SK-N-SH (cell line): Measurements from ENCODE around the gene PPP1R15B. TPM values are rescaled to one million over a fixed set of nuclear protein-coding genes. Genes with fewer than 3 reads are reported as not detected.

Experiments
- CTCF ChIA-PET: fragments of 300-600, 350-600 bp; formaldehyde crosslinking; extraction: SDS; loops from one replicate; lab custom pipeline; 2021; lab: Yijun Ruan, JAX
- POLR2A ChIA-PET: fragments of 350-600 bp; sonication (Branson Sonifier 250); formaldehyde crosslinking; extraction: SDS; loops from one replicate; lab custom pipeline; 2020; ENCODE audit warnings: antibody characterized with exemption, inconsistent platforms; lab: Yijun Ruan, JAX
- DNase-seq: peaks from one replicate; pipeline ENCODE4 v3.0.0; 2012
- H2AFZ ChIP-seq: fragments of 200-600 bp; sonication (generic); 2 replicates; pipeline ENCODE4 v1.8.1; 2016; ENCODE audit warnings: antibody characterized with exemption, mild to moderate bottlenecking, low read depth
- H3F3A ChIP-seq: fragments of 200-600 bp; sonication (generic); replicated peaks from 2 replicates; pipeline ENCODE3; 2016; ENCODE audit warnings: antibody characterized with exemption, mild to moderate bottlenecking; ENCODE audit not compliant: insufficient read depth
- H3K27ac ChIP-seq, 2 experiments: fragments of 200-500 bp in 1 of 2; fragments of 200-600 bp in 1 of 2; sonication (Bioruptor generic) in 1 of 2; sonication (generic), shearing (Covaris generic) in 1 of 2; 2 replicates each; pipeline versions ENCODE4 v1.5.1 to v1.6.1; 2014 to 2016; ENCODE audit warnings: low read depth in 2 of 2, inconsistent platforms in 1 of 2, low read length in 1 of 2, mild to moderate bottlenecking in 1 of 2, mixed read lengths in 1 of 2
- H3K27me3 ChIP-seq: fragments of 200-600 bp; sonication (generic), shearing (Covaris generic); 2 replicates; pipeline ENCODE4 v1.6.1; 2016; ENCODE audit warnings: mixed run types; ENCODE audit not compliant: insufficient read depth
- H3K36me3 ChIP-seq, 2 experiments: fragments of 200-500 bp in 1 of 2; fragments of 200-600 bp in 1 of 2; sonication (Bioruptor generic) in 1 of 2; sonication (generic) in 1 of 2; replicated peaks in 1 of 2; 2 replicates each; pipeline versions ENCODE3 to v1.5.1; 2014 to 2016; ENCODE audit warnings: low read length in 1 of 2, mild to moderate bottlenecking in 1 of 2; ENCODE audit not compliant: insufficient read depth in 2 of 2, control insufficient read depth in 1 of 2
- H3K4me1 ChIP-seq, 2 experiments: fragments of 200-500 bp in 1 of 2; fragments of 200-600 bp in 1 of 2; sonication (Bioruptor generic) in 1 of 2; sonication (generic), shearing (Covaris generic) in 1 of 2; 2 replicates each; pipeline versions ENCODE4 v1.5.1 to v1.6.1; 2014 to 2016; ENCODE audit warnings: low read depth in 1 of 2, low read length in 1 of 2, mixed run types in 1 of 2; ENCODE audit not compliant: insufficient read depth in 2 of 2, control insufficient read depth in 1 of 2
- H3K4me2 ChIP-seq: fragments of 200-600 bp; sonication (generic), shearing (Covaris generic); 2 replicates; pipeline ENCODE4 v1.6.1; 2017; ENCODE audit warnings: mixed run types
- H3K4me3 ChIP-seq, 2 experiments: fragments of 200-500 bp in 1 of 2; fragments of 200-600 bp in 1 of 2; sonication (Bioruptor generic) in 1 of 2; sonication (generic), shearing (Covaris generic) in 1 of 2; 2 replicates each; pipeline versions ENCODE4 v1.5.1 to v1.8.1; 2014 to 2016; ENCODE audit warnings: low read depth in 2 of 2, inconsistent platforms in 1 of 2, low read length in 1 of 2, mild to moderate bottlenecking in 1 of 2, mixed read lengths in 1 of 2, moderate library complexity in 1 of 2
- H3K79me2 ChIP-seq: fragments of 200-600 bp; sonication (generic); 2 replicates; pipeline ENCODE4 v1.8.1; 2017; ENCODE audit warnings: mild to moderate bottlenecking; ENCODE audit not compliant: insufficient read depth
- H3K9ac ChIP-seq: fragments of 200-600 bp; sonication (generic); 2 replicates; pipeline ENCODE4 v1.6.1; 2017; ENCODE audit warnings: mixed run types
- H3K9me2 ChIP-seq: fragments of 200-600 bp; sonication (generic); 2 replicates; pipeline ENCODE4 v1.6.1; 2017; ENCODE audit warnings: mixed run types
- H3K9me3 ChIP-seq: fragments of 200-600 bp; sonication (generic); 2 replicates; pipeline ENCODE4 v1.6.1; 2017; ENCODE audit warnings: mixed run types, mild to moderate bottlenecking, moderate library complexity
- H4K20me1 ChIP-seq: fragments of 200-600 bp; sonication (generic); 2 replicates; pipeline ENCODE4 v1.6.1; 2017; ENCODE audit warnings: mild to moderate bottlenecking, mixed run types; ENCODE audit not compliant: insufficient read depth
- CHD2 ChIP-seq: fragments of 150-350 bp; IDR thresholded peaks from 2 replicates; pipeline ENCODE4 v1.6.1; 2018; ENCODE audit warnings: low read length; ENCODE audit not compliant: partially characterized antibody
- EZH2phosphoT487 ChIP-seq: fragments of 200-600 bp; sonication (generic); IDR thresholded peaks from 2 replicates; pipeline ENCODE4 v1.6.1; 2017; ENCODE audit warnings: low read depth, mixed run types, mild to moderate bottlenecking, antibody characterized with exemption, moderate library complexity, borderline replicate concordance
- FOSL2 ChIP-seq: IDR thresholded peaks from 2 replicates; pipeline ENCODE4 v1.4.0; 2012; ENCODE audit warnings: low read depth, mild to moderate bottlenecking, moderate library complexity, borderline replicate concordance
- FOXM1 ChIP-seq: IDR thresholded peaks from 2 replicates; pipeline ENCODE4 v1.4.0; 2012; ENCODE audit warnings: low read depth, mild to moderate bottlenecking
- GABPA ChIP-seq: IDR thresholded peaks from 2 replicates; pipeline ENCODE4 v1.4.0; 2012; ENCODE audit warnings: low read depth, mild to moderate bottlenecking
- GATA2 ChIP-seq: sonication (generic); formaldehyde crosslinking; IDR thresholded peaks from 2 replicates; pipeline ENCODE4 v1.5.0; 2020; ENCODE audit warnings: mild to moderate bottlenecking, missing genetic modification reagents
- JUND ChIP-seq: IDR thresholded peaks from 2 replicates; pipeline ENCODE4 v1.4.0; 2012
- MAX ChIP-seq: IDR thresholded peaks from 2 replicates; pipeline ENCODE4 v1.4.0; 2012; ENCODE audit warnings: low read depth
- MEF2A ChIP-seq: IDR thresholded peaks from 2 replicates; pipeline ENCODE4 v1.4.0; 2012; ENCODE audit warnings: low read depth, borderline replicate concordance
- NFIC ChIP-seq: IDR thresholded peaks from 2 replicates; pipeline ENCODE4 v1.4.0; 2012; ENCODE audit warnings: borderline replicate concordance
- NRF1 ChIP-seq: IDR thresholded peaks from 2 replicates; pipeline ENCODE4 v1.6.1; 2012; ENCODE audit warnings: low read depth, mild to moderate bottlenecking, low read length
- PBX3 ChIP-seq: IDR thresholded peaks from 2 replicates; pipeline ENCODE4; 2012
- POLR2AphosphoS5 ChIP-seq: IDR thresholded peaks from 2 replicates; pipeline ENCODE4 v1.6.1; 2012; ENCODE audit warnings: low read depth, low read length
- RAD21 ChIP-seq: IDR thresholded peaks from 2 replicates; pipeline ENCODE4 v1.6.1; 2012; ENCODE audit warnings: mild to moderate bottlenecking, low read length
- RXRA ChIP-seq: IDR thresholded peaks from 2 replicates; pipeline ENCODE4 v1.4.0; 2012; ENCODE audit warnings: low read depth, mild to moderate bottlenecking, borderline replicate concordance
- SIN3A ChIP-seq: IDR thresholded peaks from 2 replicates; pipeline ENCODE4 v1.6.1; 2012; ENCODE audit warnings: low read depth, mild to moderate bottlenecking, low read length, moderate library complexity, borderline replicate concordance
- SMC3 ChIP-seq: IDR thresholded peaks from 2 replicates; pipeline ENCODE4 v1.6.1; 2012; ENCODE audit warnings: low read depth, low read length, improper control_type of control experiment
- TAF1 ChIP-seq: IDR thresholded peaks from 2 replicates; pipeline ENCODE4 v1.6.1; 2012; ENCODE audit warnings: low read depth, mild to moderate bottlenecking, low read length, moderate library complexity, borderline replicate concordance
- YY1 ChIP-seq: IDR thresholded peaks from 2 replicates; pipeline ENCODE4 v1.4.0; 2012; ENCODE audit warnings: low read depth, mild to moderate bottlenecking
- ZBTB33 ChIP-seq: IDR thresholded peaks from 2 replicates; pipeline ENCODE4 v1.4.0; 2012; ENCODE audit warnings: low read depth, borderline replicate concordance
- WGBS: methylation state at CpG from one replicate; pipeline ENCODE4 v1.1.6; 2017; ENCODE audit warnings: low lambda C conversion rate; 5-methylcytosine and 5-hydroxymethylcytosine counted together
- polyA plus RNA-seq, 3 experiments: library from polyadenylated mRNA; depleted of rRNA; stranded (reverse); fragments of >200 nt; gene quantifications; 2 replicates each; pipeline ENCODE4 v1.2.3, GENCODE V29; 2012

Gene PPP1R15B
- polyA plus RNA-seq, 1 of the 3 experiments (the other 2 are of a cell fraction): 12.1 TPM

GRCh38 chr1:204361341-204361771, 50.3 kb downstream of the PPP1R15B start:
- POLR2A ChIA-PET: interaction anchor here (2.2 to 3.6 kb wide), 3 partner anchors 11 to 103 kb away, joined by 5 to 29 read pairs (median 7); no protein-coding TSS in a partner anchor
- H3K27ac ChIP-seq: no peak overlapping the region

GRCh38 chr1:204360314-204360713, 51.3 kb downstream of the PPP1R15B start:
- H3K27ac ChIP-seq: peak overlapping the region in 1 of 2 experiments; percentile 90; a peak in 2 of 4 replicates
- DNase-seq: no peak
- no peaks in the 10 kb centered on the region for H3K9me3 ChIP-seq
- WGBS: 70% methylated on average over 3 of the region's 4 CpGs
- no peak for TF ChIP-seq MEF2A
- no peak for TF ChIP-seq TAF1
- TF ChIP-seq POLR2AphosphoS5: no peak
- no peak for TF ChIP-seq NRF1
- no peak for TF ChIP-seq MAX
- TF ChIP-seq PBX3: no peak
- TF ChIP-seq EZH2phosphoT487: no peak
- TF ChIP-seq ZBTB33: no peak
- TF ChIP-seq JUND: no peak
- no peak for TF ChIP-seq NFIC
- TF ChIP-seq RXRA: no peak
- TF ChIP-seq GABPA: no peak
- TF ChIP-seq FOSL2: no peak
- TF ChIP-seq RAD21: no peak
- no peak for TF ChIP-seq YY1
- ChIA-PET CTCF (interaction anchor here (0.7 to 8.4 kb wide), 30 partner anchors 11 to 231 kb away, joined by 3 to 338 read pairs (median 4); partner anchors contain the start of genes ETNK2, GOLT1A and REN), POLR2A (interaction anchor here (0.9 to 4.2 kb wide), 11 partner anchors 11 to 158 kb away, joined by 3 to 70 read pairs (median 8); no protein-coding TSS in a partner anchor)
- no peaks in the 10 kb centered on the region for H3K9me2 ChIP-seq
- H2AFZ ChIP-seq: no peak overlapping the region
- no peaks in the 10 kb centered on the region for H3K36me3 ChIP-seq
- H3K4me1 ChIP-seq: peaks cover 4 to 41% of the 10 kb centered on the region in 2 experiments; a peak in 1 of 4 replicates
- H3K4me3 ChIP-seq: no peak overlapping the region
- no peaks in the 10 kb centered on the region for H4K20me1 ChIP-seq
- H3K79me2 ChIP-seq: no peaks in the 10 kb centered on the region
- H3F3A ChIP-seq: no peaks in the 10 kb centered on the region
- H3K27me3 ChIP-seq: peaks cover 1% of the 10 kb centered on the region; the same call in 1 of the 2 replicates
- H3K9ac ChIP-seq: no peak overlapping the region
- H3K4me2 ChIP-seq: peak overlapping the region; percentile 69; the same call in 1 of the 2 replicates

More at GRCh38 chr1:204361341-204361771, 50.3 kb downstream of the PPP1R15B start:
- no CpG with 5 or more reads among the region's 2 CpGs for WGBS
- Histone ChIP-seq H3K36me3 (no peaks in the 10 kb centered on the region), H3K4me3 (no peak overlapping the region), H3K9ac (no peak overlapping the region), H3F3A (no peaks in the 10 kb centered on the region), H3K27me3 (peaks cover 7% of the 10 kb centered on the region; the same call in 1 of the 2 replicates), H3K4me1 (peaks cover 4 to 41% of the 10 kb centered on the region in 2 experiments; a peak in 1 of 4 replicates), H2AFZ (no peak overlapping the region), H3K9me2 (no peaks in the 10 kb centered on the region), H4K20me1 (no peaks in the 10 kb centered on the region), H3K4me2 (no peak overlapping the region), H3K79me2 (no peaks in the 10 kb centered on the region), H3K9me3 (no peaks in the 10 kb centered on the region)
- TF ChIP-seq CHD2 (no peak), SMC3 (no peak), SIN3A (no peak), RAD21 (no peak), RXRA (no peak), FOXM1 (no peak), GATA2 (CRISPR knock-in tag) (no peak)
- CTCF ChIA-PET: interaction anchor here (0.7 to 8.4 kb wide), 16 partner anchors 12 to 232 kb away, joined by 3 to 338 read pairs (median 43); partner anchors contain the start of genes ETNK2, GOLT1A and REN
- no peak for DNase-seq
